Naive thymus-derived CD4-positive, alpha-beta T cell (primary cell): Measurements from ENCODE around the gene RAP1A. TPM values are rescaled to one million over a fixed set of nuclear protein-coding genes. Genes with fewer than 3 reads are reported as not detected.

Source experiments
- ATAC-seq: fragments of 150-1000 bp; cut with Tn5 transposase; 2 replicates; pipeline ENCODE4 v1.10.0; 2021; ENCODE audit warnings: mild to moderate bottlenecking, moderate library complexity
- CTCF ChIA-PET: fragments of 350-600 bp; sonication (Branson Sonifier 250); formaldehyde crosslinking; loops from one replicate; lab custom pipeline; 2021; ENCODE audit warnings: antibody characterized with exemption; lab: Charles Lee
- POLR2A ChIA-PET: fragments of 350-600 bp; sonication (Branson Sonifier 250); formaldehyde crosslinking; loops from one replicate; lab custom pipeline; 2021; ENCODE audit warnings: antibody characterized with exemption, inconsistent platforms; lab: Charles Lee
- DNase-seq, 9 donors: peaks; one replicate each; pipeline versions ENCODE4 v3.0.0 to v3.0.0-alpha.2; 2020 to 2022; ENCODE audit warnings: mixed read lengths in 1 of 9
- H3K27ac ChIP-seq: one replicate; pipeline ENCODE4 v1.7.0; 2013; ENCODE audit warnings: mild to moderate bottlenecking, low read depth, low read length, moderate library complexity
- H3K27me3 ChIP-seq, 2 donors: one replicate each; pipeline ENCODE4 v1.7.0; 2013; ENCODE audit warnings: low read length in 2 of 2, mild to moderate bottlenecking in 2 of 2, moderate library complexity in 2 of 2; ENCODE audit not compliant: control insufficient read depth in 2 of 2, insufficient read depth in 2 of 2
- H3K36me3 ChIP-seq, 3 experiments: 1 replicate in 2 of 3; 2 replicates in 1 of 3; pipeline ENCODE4 v1.7.0; 2013; ENCODE audit warnings: low read length in 3 of 3, mild to moderate bottlenecking in 3 of 3, moderate library complexity in 1 of 3; ENCODE audit not compliant: insufficient read depth in 3 of 3, control insufficient read depth in 2 of 3
- H3K4me1 ChIP-seq, 2 donors: one replicate each; pipeline ENCODE4 v1.7.0; 2013; ENCODE audit warnings: low read length in 2 of 2, mild to moderate bottlenecking in 2 of 2, moderate library complexity in 1 of 2; ENCODE audit not compliant: control insufficient read depth in 2 of 2, insufficient read depth in 2 of 2
- H3K4me3 ChIP-seq: 2 replicates; pipeline ENCODE4 v1.7.0; 2013; ENCODE audit warnings: mild to moderate bottlenecking, low read length
- H3K9me3 ChIP-seq, 3 experiments: 1 replicate in 2 of 3; 2 replicates in 1 of 3; pipeline ENCODE4 v1.7.0; 2013; ENCODE audit warnings: low read length in 3 of 3; ENCODE audit not compliant: control insufficient read depth in 2 of 3
- H3K27ac Mint-ChIP-seq, 9 donors: one replicate each; pipeline ENCODE4 v1.8.0; 2020 to 2022; ENCODE audit warnings: mixed read lengths in 9 of 9, mild to moderate bottlenecking in 8 of 9, moderate library complexity in 5 of 9, inconsistent platforms in 2 of 9
- H3K27me3 Mint-ChIP-seq, 5 donors: one replicate each; pipeline ENCODE4 v1.8.0; 2021 to 2022; ENCODE audit warnings: mixed read lengths in 5 of 5, mild to moderate bottlenecking in 1 of 5
- H3K36me3 Mint-ChIP-seq, 5 donors: one replicate each; pipeline ENCODE4 v1.8.0; 2020 to 2022; ENCODE audit warnings: mixed read lengths in 5 of 5, mild to moderate bottlenecking in 3 of 5, inconsistent platforms in 1 of 5
- H3K4me1 Mint-ChIP-seq, 7 donors: one replicate each; pipeline ENCODE4 v1.8.0; 2020 to 2022; ENCODE audit warnings: mixed read lengths in 7 of 7, mild to moderate bottlenecking in 3 of 7, inconsistent platforms in 1 of 7
- H3K4me3 Mint-ChIP-seq, 10 donors: one replicate each; pipeline ENCODE4 v1.8.0; 2020 to 2022; ENCODE audit warnings: mild to moderate bottlenecking in 10 of 10, mixed read lengths in 10 of 10, moderate library complexity in 6 of 10, inconsistent platforms in 2 of 10
- H3K9me3 Mint-ChIP-seq, 11 donors: one replicate each; pipeline ENCODE4 v1.8.0; 2020 to 2022; ENCODE audit warnings: mixed read lengths in 11 of 11, mild to moderate bottlenecking in 4 of 11, inconsistent platforms in 1 of 11, moderate library complexity in 1 of 11
- intact Hi-C, 2 donors: fragments of 100-400 bp; cut with micrococcal nuclease; formaldehyde crosslinking; loops; one replicate each; pipeline ENCODE4 v1.15.1; 2023
- polyA plus RNA-seq, 2 donors: library from polyadenylated mRNA; unstranded; fragments of 300-500 nt; fragmentation: Illumina TruSeq; gene quantifications; one replicate each; pipeline ENCODE4 v1.2.3, GENCODE V29; 2021
- total RNA-seq, 6 experiments: library from RNA in 5 of 6; stranded (reverse) in 5 of 6; gene quantifications; 1 replicate in 5 of 6; 2 replicates in 1 of 6; pipeline ENCODE4 v1.2.3 and lab custom pipeline; 2021 to 2026

RAP1A gene
- total and polyA plus RNA-seq, 7 experiments from 2014 or later, result 37.6 to 183 (median 100) TPM

- Histone ChIP-seq H3K27me3 (peaks cover 6 to 12% of the 10 kb centered on the region in 2 donors), H3K4me1 (peaks cover 8 to 10% of the 10 kb centered on the region in 2 donors), H3K4me3 (no peak overlapping the region), H3K9me3 (no peaks in the 10 kb centered on the region), H3K36me3 (no peaks in the 10 kb centered on the region), H3K27ac (no peak overlapping the region)
- POLR2A ChIA-PET, result interaction anchor here (0.9 kb wide), 1 partner anchor 22 kb away, joined by 3 read pairs; no protein-coding TSS in a partner anchor
- Mint-ChIP-seq H3K4me1 (peaks cover 9 to 23% (median 13%) of the 10 kb centered on the region in 7 donors), H3K4me3 (no peak overlapping the region), H3K27me3 (peaks cover 9 to 19% (median 12%) of the 10 kb centered on the region in 5 donors), H3K27ac (no peak overlapping the region), H3K9me3 (no peaks in the 10 kb centered on the region), H3K36me3 (no peaks in the 10 kb centered on the region)
- ATAC-seq, result no peak
- CTCF ChIA-PET, result no interaction called here
- intact Hi-C loops, result loop anchor here in 1 of 2 donors (5.0 kb wide), 1 partner anchor 533 kb away; the partner anchor contains the start of gene DENND2D
- DNase-seq, result peak in 1 of 9 donors; percentile 6
These were observed 115.3 kb downstream of the RAP1A start for GRCh38 chr1:111734856-111735255.

- Mint-ChIP-seq H3K36me3 (no peaks in the 10 kb centered on the region), H3K4me3 (no peak overlapping the region), H3K9me3 (no peaks in the 10 kb centered on the region), H3K27ac (no peak overlapping the region), H3K4me1 (peaks cover 14 to 25% (median 15%) of the 10 kb centered on the region in 7 donors), H3K27me3 (peaks cover 11 to 22% (median 15%) of the 10 kb centered on the region in 5 donors)
- POLR2A ChIA-PET, result interaction anchor here (0.9 kb wide), 1 partner anchor 21 kb away, joined by 3 read pairs; no protein-coding TSS in a partner anchor
- intact Hi-C loops, result loop anchor here in 1 of 2 donors (5.0 kb wide), 1 partner anchor 533 kb away; the partner anchor contains the start of gene DENND2D
- H3K27ac ChIP-seq, result no peak overlapping the region
- no peaks in the 10 kb centered on the region for H3K36me3 ChIP-seq
- CTCF ChIA-PET, result no interaction called here
- H3K4me1 ChIP-seq, result peaks cover 8 to 10% of the 10 kb centered on the region in 2 donors
- peaks cover 6 to 12% of the 10 kb centered on the region in 2 donors for H3K27me3 ChIP-seq
- ATAC-seq, result no peak
- H3K4me3 ChIP-seq, result no peak overlapping the region
- no peak for DNase-seq
- H3K9me3 ChIP-seq, result no peaks in the 10 kb centered on the region
These were observed 115.7 kb downstream of the RAP1A start for GRCh38 chr1:111735321-111735720.

- Histone ChIP-seq H3K4me3 (no peak overlapping the region), H3K27ac (no peak overlapping the region), H3K27me3 (peaks cover 6 to 13% of the 10 kb centered on the region in 2 donors), H3K9me3 (no peaks in the 10 kb centered on the region), H3K36me3 (no peaks in the 10 kb centered on the region), H3K4me1 (peaks cover 8 to 10% of the 10 kb centered on the region in 2 donors)
- Mint-ChIP-seq H3K4me3 (no peak overlapping the region), H3K9me3 (no peaks in the 10 kb centered on the region), H3K36me3 (no peaks in the 10 kb centered on the region), H3K27ac (no peak overlapping the region), H3K27me3 (peaks cover 17 to 28% (median 21%) of the 10 kb centered on the region in 5 donors), H3K4me1 (peaks cover 15 to 27% (median 18%) of the 10 kb centered on the region in 7 donors)
- CTCF ChIA-PET, result interaction anchor here (1.0 to 2.3 kb wide), 2 partner anchors 19 to 228 kb away, joined by 4 to 8 read pairs; partner anchors contain the start of gene DDX20
- ATAC-seq, result no peak
- intact Hi-C loops, result loop anchor here in 1 of 2 donors (5.0 kb wide), 1 partner anchor 534 kb away; the partner anchor contains the start of gene DENND2D
- DNase-seq, result peak in 1 of 9 donors; percentile 6
- POLR2A ChIA-PET, result interaction anchor here (0.7 kb wide), 1 partner anchor 13 kb away, joined by 4 read pairs; no protein-coding TSS in a partner anchor
These were observed 116.4 kb downstream of the RAP1A start for GRCh38 chr1:111735858-111736544.

GRCh38 chr1:111736548-111737215, 117.1 kb downstream of the RAP1A start:
- no peak overlapping the region for H3K27ac ChIP-seq
- Mint-ChIP-seq H3K9me3 (no peaks in the 10 kb centered on the region), H3K4me3 (no peak overlapping the region), H3K27ac (no peak overlapping the region), H3K36me3 (no peaks in the 10 kb centered on the region), H3K4me1 (peaks cover 15 to 27% (median 18%) of the 10 kb centered on the region in 7 donors), H3K27me3 (peaks cover 20 to 35% (median 23%) of the 10 kb centered on the region in 5 donors)
- ATAC-seq, result no peak
- intact Hi-C loops, result loop anchor here in 1 of 2 donors (5.0 kb wide), 1 partner anchor 534 kb away; the partner anchor contains the start of gene DENND2D
- peak in 1 of 9 donors; percentile 16 for DNase-seq
- POLR2A ChIA-PET, result no interaction called here
- H3K27me3 ChIP-seq, result peaks cover 6 to 17% of the 10 kb centered on the region in 2 donors
- CTCF ChIA-PET, result interaction anchor here (1.0 to 2.3 kb wide), 2 partner anchors 19 to 228 kb away, joined by 4 to 8 read pairs; partner anchors contain the start of gene DDX20
- no peaks in the 10 kb centered on the region for H3K9me3 ChIP-seq
- peaks cover 8 to 10% of the 10 kb centered on the region in 2 donors for H3K4me1 ChIP-seq
- H3K36me3 ChIP-seq, result no peaks in the 10 kb centered on the region
- no peak overlapping the region for H3K4me3 ChIP-seq

- no peaks in the 10 kb centered on the region for H3K9me3 Mint-ChIP-seq
- ATAC-seq (no peak), DNase-seq (peak in 1 of 9 donors; percentile 19)
- no peaks in the 10 kb centered on the region for H3K36me3 Mint-ChIP-seq
- H3K4me3 ChIP-seq, result no peak overlapping the region
- H3K27ac Mint-ChIP-seq, result peak overlapping the region in 3 of 9 donors; percentile 1 to 8 (median 5)
- no peak overlapping the region for H3K27ac ChIP-seq
- ChIA-PET POLR2A (interaction anchor here (0.6 to 1.9 kb wide), 3 partner anchors 8 to 229 kb away, joined by 3 to 6 read pairs (median 5); no protein-coding TSS in a partner anchor), CTCF (interaction anchor here (1.0 to 2.3 kb wide), 4 partner anchors 14 to 255 kb away, joined by 3 to 8 read pairs (median 4); partner anchors contain the start of gene DDX20)
- H3K4me1 Mint-ChIP-seq, result peaks cover 15 to 27% (median 18%) of the 10 kb centered on the region in 7 donors
- peaks cover 6 to 17% of the 10 kb centered on the region in 2 donors for H3K27me3 ChIP-seq
- peaks cover 20 to 36% (median 29%) of the 10 kb centered on the region in 5 donors for H3K27me3 Mint-ChIP-seq
- H3K36me3 ChIP-seq, result no peaks in the 10 kb centered on the region
- peaks cover 8 to 10% of the 10 kb centered on the region in 2 donors for H3K4me1 ChIP-seq
- intact Hi-C loops, result loop anchor here (2.0 to 5.0 kb wide), 2 partner anchors 23 to 535 kb away; partner anchors contain the start of gene DENND2D (in 1 of the 2)
- no peaks in the 10 kb centered on the region for H3K9me3 ChIP-seq
- H3K4me3 Mint-ChIP-seq, result peak overlapping the region; percentile 79 to 95 (median 86)
These were observed 117.9 kb downstream of the RAP1A start for GRCh38 chr1:111737216-111738132.
